Left ventricle myocardium inferior (tissue), 1 donor: Measurements from ENCODE around the gene TAS2R60. TPM values are rescaled to one million over a fixed set of nuclear protein-coding genes. Genes with fewer than 3 reads are reported as not detected.
A peak's percentile ranks its signal among the peaks of the same experiment; 100 is the strongest.

Experiments
- DNase-seq: peaks from one replicate; pipeline ENCODE4 v3.0.0-alpha.2; 2020
- H3K27ac ChIP-seq: fragments of 200-600 bp; replicated peaks from 2 replicates; pipeline ENCODE4 v1.8.0; 2021
- H3K27me3 ChIP-seq: fragments of 200-600 bp; 2 replicates; pipeline ENCODE4 v1.8.0; 2021; ENCODE audit warnings: low read depth
- H3K36me3 ChIP-seq: fragments of 200-600 bp; 2 replicates; pipeline ENCODE4 v1.8.0; 2021
- H3K4me1 ChIP-seq: fragments of 200-600 bp; 2 replicates; pipeline ENCODE4 v1.8.0; 2021
- H3K4me3 ChIP-seq: fragments of 200-600 bp; 2 replicates; pipeline ENCODE4 v1.8.0; 2021; ENCODE audit warnings: mild to moderate bottlenecking, moderate library complexity
- H3K9me3 ChIP-seq: fragments of 200-600 bp; replicated peaks from 2 replicates; pipeline ENCODE4 v1.8.0; 2021
- CTCF ChIP-seq: fragments of 200-600 bp; IDR thresholded peaks from 2 replicates; pipeline ENCODE4 v1.8.0; 2021; ENCODE audit warnings: antibody characterized with exemption, mild to moderate bottlenecking, borderline replicate concordance
- intact Hi-C: fragments of 100-400 bp; cut with micrococcal nuclease; formaldehyde crosslinking; loops from one replicate; pipeline ENCODE4 v1.11.0; 2022
- total RNA-seq: library from RNA; stranded (reverse); fragmentation: NEBNext Ultra II Directional; extraction: Animal tissue kit (Norgen Biotek cat#: 25700); gene quantifications from one replicate; pipeline ENCODE4 v1.2.1, GENCODE V29; 2021
- donor health status: DM: no; HTN: yes; CAD: no; lungs with severe emphysema.

TAS2R60 gene
- total RNA-seq, 1 donor from 2014 or later, result not detected

GRCh38 chr7:143477501-143478150 is 34.4 kb downstream of the TAS2R60 start, which contains the start of gene TAS2R41:
TSS of gene TAS2R41 (plus strand) at chr7:143477873. CDS start at chr7:143477873, 0 bp downstream.
- intact Hi-C loops, result no loop called here

GRCh38 chr7:143479055-143479766 is 36.0 kb downstream of the TAS2R60 start:
- intact Hi-C loops, result no loop called here
- TF ChIP-seq CTCF, result no peak
- no peaks in the 10 kb centered on the region for H3K36me3 ChIP-seq
- H3K27me3 ChIP-seq, result no peaks in the 10 kb centered on the region
- H3K4me3 ChIP-seq, result no peak overlapping the region
- H3K4me1 ChIP-seq, result no peaks in the 10 kb centered on the region
- peak overlapping the region; percentile 60 for H3K27ac ChIP-seq
- peaks cover 7% of the 10 kb centered on the region for H3K9me3 ChIP-seq
- DNase-seq, result no peak

More at GRCh38 chr7:143477501-143478150, 34.4 kb downstream of the TAS2R60 start, which contains the start of gene TAS2R41:
- Histone ChIP-seq H3K36me3 (no peaks in the 10 kb centered on the region), H3K4me1 (no peaks in the 10 kb centered on the region), H3K9me3 (peaks cover 23% of the 10 kb centered on the region), H3K27me3 (no peaks in the 10 kb centered on the region), H3K27ac (peak within 1 kb of the TSS; percentile 60), H3K4me3 (no peak within 1 kb of the TSS)
- TF ChIP-seq CTCF, result no peak
- no peak for DNase-seq

- no peaks in the 10 kb centered on the region for H3K4me1 ChIP-seq
Observed at GRCh38 chr7:143480501-143480900, 37.2 kb downstream of the TAS2R60 start.

GRCh38 chr7:143484119-143484518 is 40.9 kb downstream of the TAS2R60 start:
- TF ChIP-seq CTCF, result no peak
- no peaks in the 10 kb centered on the region for H3K27me3 ChIP-seq
- no peaks in the 10 kb centered on the region for H3K9me3 ChIP-seq
- no peak for DNase-seq
- no peak overlapping the region for H3K4me3 ChIP-seq
- H3K27ac ChIP-seq, result peak overlapping the region; percentile 15
- H3K4me1 ChIP-seq, result peaks cover 8% of the 10 kb centered on the region
- intact Hi-C loops, result no loop called here
- no peaks in the 10 kb centered on the region for H3K36me3 ChIP-seq

More at GRCh38 chr7:143480501-143480900, 37.2 kb downstream of the TAS2R60 start:
- Histone ChIP-seq H3K27ac (no peak overlapping the region), H3K4me3 (no peak overlapping the region), H3K27me3 (no peaks in the 10 kb centered on the region), H3K9me3 (no peaks in the 10 kb centered on the region), H3K36me3 (no peaks in the 10 kb centered on the region)
- DNase-seq, result no peak
- TF ChIP-seq CTCF, result no peak
- intact Hi-C loops, result no loop called here

- no peak for DNase-seq
- no peak for TF ChIP-seq CTCF
- Histone ChIP-seq H3K27ac (peak overlapping the region; percentile 50), H3K4me3 (no peak overlapping the region), H3K4me1 (peaks cover 8% of the 10 kb centered on the region), H3K27me3 (no peaks in the 10 kb centered on the region), H3K9me3 (no peaks in the 10 kb centered on the region), H3K36me3 (no peaks in the 10 kb centered on the region)
- intact Hi-C loops, result no loop called here
Observed at GRCh38 chr7:143485094-143485493, 41.8 kb downstream of the TAS2R60 start.
